Colonic mucosa (tissue), 4 donors: ENCODE results near the gene MRPS5. TPM values are rescaled to one million over a fixed set of nuclear protein-coding genes. Genes with fewer than 3 reads are reported as not detected.

Source experiments
- DNase-seq: peaks from one replicate; pipeline ENCODE4 v3.0.0-alpha.2; 2020
- H3K27ac ChIP-seq: fragments of 200-600 bp; one replicate; pipeline ENCODE4 v1.8.0; 2021
- H3K27me3 ChIP-seq: fragments of 200-600 bp; one replicate; pipeline ENCODE4 v1.8.0; 2021
- H3K36me3 ChIP-seq: fragments of 200-600 bp; one replicate; pipeline ENCODE4 v1.8.0; 2021
- H3K4me1 ChIP-seq: fragments of 200-600 bp; one replicate; pipeline ENCODE4 v1.8.0; 2021; ENCODE audit warnings: mild to moderate bottlenecking
- H3K4me3 ChIP-seq: fragments of 200-600 bp; one replicate; pipeline ENCODE4 v1.8.0; 2021
- H3K9ac ChIP-seq, 2 donors: one replicate each; pipeline ENCODE4 v1.7.0; 2013; ENCODE audit warnings: control low read depth in 2 of 2, low read depth in 2 of 2, low read length in 2 of 2
- H3K9me3 ChIP-seq: fragments of 200-600 bp; one replicate; pipeline ENCODE4 v1.8.0; 2021
- intact Hi-C: fragments of 100-400 bp; cut with DNase I; formaldehyde crosslinking; loops from one replicate; pipeline ENCODE4 v1.14.1; 2022
- total RNA-seq, 2 donors: library from RNA; stranded (reverse); fragmentation: NEBNext Ultra II Directional in 1 of 2; extraction: Animal tissue kit (Norgen Biotek cat#: 25700) in 1 of 2; gene quantifications; one replicate each; pipeline ENCODE4 v1.2.1, GENCODE V29; 2021
- TF ChIP-seq, protein P1 (sequence below): fragments of 200-600 bp; IDR thresholded peaks from one replicate; pipeline ENCODE4 v1.8.0; 2022; ENCODE audit warnings: antibody characterized with exemption, mild to moderate bottlenecking
- donor health status: healthy.
- donor health status: DM: no; HTN: no; CAD: no.
- donor health status: DM: no; HTN: no; CAD: no.

MRPS5 gene
- total RNA-seq, 2 donors from 2014 or later, result 68.8 to 87.3 TPM

DNA sequence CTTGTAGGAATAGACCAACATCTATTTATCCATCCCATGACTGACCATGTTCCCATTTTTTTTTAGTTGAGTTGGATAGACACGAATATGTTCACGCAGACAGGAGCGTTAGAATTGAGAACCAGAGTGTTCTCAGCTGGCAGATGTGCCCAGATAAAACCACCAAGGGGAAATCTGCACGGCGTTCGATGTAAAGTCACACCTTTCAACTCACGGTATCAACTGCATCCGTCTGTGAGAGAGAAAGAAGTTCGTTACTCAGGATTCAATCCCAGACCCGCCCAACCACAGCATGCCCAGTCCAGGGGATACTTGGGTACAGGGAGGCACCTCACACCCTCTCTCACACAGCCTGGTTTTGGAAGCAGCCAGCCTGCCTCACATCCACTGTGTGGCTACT lies 70.0 kb downstream of the MRPS5 start:
- Histone ChIP-seq H3K27me3 (no peaks in the 10 kb centered on the region), H3K9me3 (no peaks in the 10 kb centered on the region), H3K36me3 (no peaks in the 10 kb centered on the region), H3K27ac (no peak overlapping the region), H3K4me3 (no peak overlapping the region), H3K4me1 (no peaks in the 10 kb centered on the region), H3K9ac (no peak overlapping the region)
- DNase-seq, result no peak
- intact Hi-C loops, result no loop called here
- TF ChIP-seq, protein P1, sequence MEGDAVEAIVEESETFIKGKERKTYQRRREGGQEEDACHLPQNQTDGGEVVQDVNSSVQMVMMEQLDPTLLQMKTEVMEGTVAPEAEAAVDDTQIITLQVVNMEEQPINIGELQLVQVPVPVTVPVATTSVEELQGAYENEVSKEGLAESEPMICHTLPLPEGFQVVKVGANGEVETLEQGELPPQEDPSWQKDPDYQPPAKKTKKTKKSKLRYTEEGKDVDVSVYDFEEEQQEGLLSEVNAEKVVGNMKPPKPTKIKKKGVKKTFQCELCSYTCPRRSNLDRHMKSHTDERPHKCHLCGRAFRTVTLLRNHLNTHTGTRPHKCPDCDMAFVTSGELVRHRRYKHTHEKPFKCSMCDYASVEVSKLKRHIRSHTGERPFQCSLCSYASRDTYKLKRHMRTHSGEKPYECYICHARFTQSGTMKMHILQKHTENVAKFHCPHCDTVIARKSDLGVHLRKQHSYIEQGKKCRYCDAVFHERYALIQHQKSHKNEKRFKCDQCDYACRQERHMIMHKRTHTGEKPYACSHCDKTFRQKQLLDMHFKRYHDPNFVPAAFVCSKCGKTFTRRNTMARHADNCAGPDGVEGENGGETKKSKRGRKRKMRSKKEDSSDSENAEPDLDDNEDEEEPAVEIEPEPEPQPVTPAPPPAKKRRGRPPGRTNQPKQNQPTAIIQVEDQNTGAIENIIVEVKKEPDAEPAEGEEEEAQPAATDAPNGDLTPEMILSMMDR, result no peak

DNA sequence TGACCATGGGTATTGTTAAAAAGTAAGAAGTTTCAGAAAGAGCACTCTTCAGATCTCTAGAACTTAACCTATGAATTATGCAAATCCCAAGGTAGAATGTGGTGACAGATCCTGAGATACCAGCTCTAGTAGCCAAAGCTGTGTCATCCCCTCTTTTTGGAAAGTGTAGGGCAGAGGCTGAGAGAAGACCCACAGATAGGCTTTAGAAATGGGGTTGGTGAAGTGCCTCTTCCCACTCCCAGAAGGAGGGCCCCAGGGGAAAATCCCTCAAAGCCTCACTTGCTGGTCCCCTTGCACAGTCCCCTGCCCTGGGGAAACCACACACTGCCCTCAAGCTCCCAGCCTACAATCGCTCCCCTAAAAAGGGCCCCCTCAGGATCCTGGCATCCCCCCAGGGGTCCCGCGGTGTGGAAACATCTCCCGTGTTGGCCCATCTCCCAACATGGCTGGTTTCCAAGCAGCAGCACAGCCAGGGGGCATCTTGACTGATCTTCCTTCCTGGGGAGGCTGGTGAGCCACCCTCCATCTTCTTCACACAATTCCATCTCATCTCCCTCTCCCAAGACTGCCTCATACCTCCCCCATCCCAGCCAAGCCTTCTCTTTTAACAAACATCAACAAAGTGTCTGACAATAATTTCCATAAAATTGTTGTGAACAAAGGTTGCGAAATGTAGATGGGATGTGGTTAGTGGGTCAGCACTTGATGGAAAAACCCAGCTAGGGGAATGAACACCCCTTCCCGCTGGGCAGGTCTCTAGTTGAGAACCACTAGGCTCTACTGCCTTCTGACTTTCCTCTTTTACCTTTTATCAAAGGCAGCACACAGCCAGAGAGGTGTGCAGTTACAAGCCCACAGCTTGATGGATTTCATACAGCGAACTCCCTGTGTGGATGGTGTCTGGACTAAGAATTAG lies 71.0 kb downstream of the MRPS5 start:
- Histone ChIP-seq H3K36me3 (no peaks in the 10 kb centered on the region), H3K27me3 (no peaks in the 10 kb centered on the region), H3K4me3 (no peak overlapping the region), H3K9ac (no peak overlapping the region), H3K4me1 (no peaks in the 10 kb centered on the region), H3K9me3 (no peaks in the 10 kb centered on the region), H3K27ac (no peak overlapping the region)
- intact Hi-C loops, result no loop called here
- no peak for DNase-seq
- TF ChIP-seq, protein P1, result no peak

DNA sequence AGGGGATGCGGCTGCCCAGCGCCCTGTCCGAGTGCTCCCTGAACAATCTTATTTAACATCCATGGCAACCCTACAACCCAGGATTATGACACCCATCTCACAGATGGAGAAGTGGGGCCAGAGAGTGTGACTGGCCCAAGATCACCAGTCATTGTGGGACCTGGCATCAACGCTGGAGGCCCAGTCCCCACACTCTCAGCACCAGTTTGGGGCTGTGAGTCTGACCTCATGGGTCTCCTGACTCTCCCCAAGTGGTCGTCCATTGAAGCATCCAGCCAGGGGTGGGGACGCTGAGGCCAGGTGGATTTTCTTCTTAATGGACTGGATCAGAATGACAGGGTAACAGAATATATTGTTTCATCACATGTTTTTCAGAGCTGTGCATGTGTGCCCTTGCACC lies 71.6 kb downstream of the MRPS5 start:
- DNase-seq, result no peak
- Histone ChIP-seq H3K9ac (no peak overlapping the region), H3K27me3 (no peaks in the 10 kb centered on the region), H3K9me3 (no peaks in the 10 kb centered on the region), H3K36me3 (no peaks in the 10 kb centered on the region), H3K27ac (no peak overlapping the region), H3K4me3 (no peak overlapping the region), H3K4me1 (no peaks in the 10 kb centered on the region)
- intact Hi-C loops, result no loop called here
- TF ChIP-seq, protein P1, result no peak

- H3K9ac ChIP-seq, result no peak overlapping the region
- no peak overlapping the region for H3K27ac ChIP-seq
- H3K36me3 ChIP-seq, result no peaks in the 10 kb centered on the region
- TF ChIP-seq, protein P1, result no peak
- no peaks in the 10 kb centered on the region for H3K27me3 ChIP-seq
- intact Hi-C loops, result no loop called here
- no peaks in the 10 kb centered on the region for H3K9me3 ChIP-seq
- DNase-seq, result no peak
- H3K4me3 ChIP-seq, result no peak overlapping the region
- no peaks in the 10 kb centered on the region for H3K4me1 ChIP-seq
Observed at GRCh38 chr2:95049683-95049955, 72.0 kb downstream of the MRPS5 start.

DNA sequence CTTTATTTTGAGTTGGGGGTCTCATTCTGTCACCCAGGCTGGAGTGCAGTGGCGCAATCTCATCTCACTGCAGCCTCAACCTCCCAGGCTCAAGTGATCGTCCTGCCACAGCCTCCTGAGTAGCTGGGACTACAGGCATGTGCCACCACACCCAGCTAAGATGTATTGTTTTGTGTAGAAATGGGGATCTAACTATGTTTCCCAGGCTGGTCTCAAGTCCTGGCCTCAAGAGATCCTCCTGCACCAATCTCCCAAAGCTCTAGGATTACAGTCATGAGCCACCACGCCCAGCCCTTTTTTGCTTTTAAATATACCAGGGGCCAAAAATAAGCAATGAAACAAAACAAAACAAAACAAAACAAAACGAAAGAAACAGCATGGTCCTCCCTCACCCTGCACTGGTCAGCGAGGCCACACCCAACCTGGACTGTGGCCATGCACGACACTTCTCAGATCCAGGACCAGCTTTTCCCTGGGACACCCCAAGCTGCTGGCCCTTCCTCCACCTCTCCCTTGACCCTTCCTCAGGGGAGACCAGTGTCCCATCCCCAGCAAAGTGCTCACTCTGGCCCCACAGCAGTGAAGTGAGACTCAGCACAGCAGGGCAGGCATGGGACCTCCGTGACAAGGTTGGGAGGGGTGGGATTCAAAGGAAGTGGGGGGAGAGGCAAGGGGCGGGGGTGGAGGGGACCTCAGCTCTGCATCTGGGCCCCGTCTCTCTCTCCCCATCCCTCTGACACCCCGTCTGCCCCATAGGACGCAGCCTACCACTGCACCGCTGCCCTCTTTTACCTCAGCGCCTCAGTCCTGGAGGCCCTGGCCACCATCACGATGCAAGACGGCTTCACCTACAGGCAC lies 72.6 kb downstream of the MRPS5 start:
- TF ChIP-seq, protein P1, result no peak
- Histone ChIP-seq H3K36me3 (no peaks in the 10 kb centered on the region), H3K27ac (no peak overlapping the region), H3K9me3 (no peaks in the 10 kb centered on the region), H3K4me3 (no peak overlapping the region), H3K9ac (no peak overlapping the region), H3K4me1 (no peaks in the 10 kb centered on the region), H3K27me3 (no peaks in the 10 kb centered on the region)
- intact Hi-C loops, result no loop called here
- no peak for DNase-seq
